OCI-LY7 (cell line): ENCODE measurements around the gene GLI3. TPM values are rescaled to one million over a fixed set of nuclear protein-coding genes. Genes with fewer than 3 reads are reported as not detected.

Source experiments
- BruUV-seq: library from RNA; stranded (reverse); fragments of 400-500 nt; replicated peaks from 2 replicates; lab custom pipeline; 2021; lab: Mats Ljungman, UMichigan
- CTCF ChIA-PET: fragments of 300-600 bp; sonication (Branson Sonifier 250); formaldehyde crosslinking; loops from one replicate; lab custom pipeline; 2022; ENCODE audit warnings: antibody characterized with exemption; ENCODE audit not compliant: unreplicated experiment; lab: Charles Lee
- POLR2A ChIA-PET: fragments of 300-600 bp; sonication (Branson Sonifier 250); formaldehyde crosslinking; loops from one replicate; lab custom pipeline; 2022; ENCODE audit warnings: antibody characterized with exemption; lab: Charles Lee
- DNase-seq: peaks from one replicate; pipeline ENCODE4 v3.0.0-alpha.2; 2015; ENCODE audit warnings: low spot score
- H2AFZ ChIP-seq: fragments of 200-600 bp; sonication (generic), shearing (Covaris generic); 2 replicates; pipeline ENCODE4 v1.6.1; 2014; ENCODE audit warnings: mild to moderate bottlenecking, antibody characterized with exemption, low read length, moderate library complexity
- H3K27ac ChIP-seq: fragments of 200-600 bp; sonication (generic); 2 replicates; pipeline ENCODE4 v1.5.1; 2014; ENCODE audit warnings: mixed run types, low read depth, mild to moderate bottlenecking, moderate library complexity, low read length, inconsistent platforms; ENCODE audit not compliant: poor library complexity, severe bottlenecking
- H3K36me3 ChIP-seq: fragments of 200-600 bp; sonication (generic); 2 replicates; pipeline ENCODE4 v1.6.1; 2014; ENCODE audit warnings: mild to moderate bottlenecking, antibody characterized with exemption, low read length, moderate library complexity, mixed read lengths; ENCODE audit not compliant: insufficient read depth
- H3K4me1 ChIP-seq: fragments of 200-600 bp; sonication (generic); 2 replicates; pipeline ENCODE4 v1.5.1; 2014; ENCODE audit warnings: mild to moderate bottlenecking, low read length; ENCODE audit not compliant: insufficient read depth, poor library complexity, severe bottlenecking
- H3K4me2 ChIP-seq: fragments of 200-600 bp; sonication (generic); 2 replicates; pipeline ENCODE4 v1.6.1; 2014; ENCODE audit warnings: mild to moderate bottlenecking, low read length
- H3K4me3 ChIP-seq: fragments of 200-600 bp; sonication (generic); 2 replicates; pipeline ENCODE4 v1.5.1; 2014; ENCODE audit warnings: mild to moderate bottlenecking, low read depth, low read length; ENCODE audit not compliant: poor library complexity, severe bottlenecking
- H3K79me2 ChIP-seq: fragments of 200-600 bp; sonication (generic); 2 replicates; pipeline ENCODE4 v1.6.1; 2016; ENCODE audit warnings: low read depth, mild to moderate bottlenecking, low read length, moderate library complexity, mixed read lengths; ENCODE audit not compliant: insufficient read depth
- H3K9me2 ChIP-seq: fragments of 200-600 bp; sonication (generic); 2 replicates; pipeline ENCODE4 v1.6.1; 2016; ENCODE audit warnings: mild to moderate bottlenecking, low read length, mixed read lengths; ENCODE audit not compliant: insufficient read depth
- H3K9me3 ChIP-seq: fragments of 200-600 bp; sonication (generic); 2 replicates; pipeline ENCODE4 v1.6.1; 2014; ENCODE audit warnings: mild to moderate bottlenecking, mixed run types, low read length, mixed read lengths
- H4K20me1 ChIP-seq: fragments of 200-600 bp; sonication (generic); 2 replicates; pipeline ENCODE4 v1.6.1; 2014; ENCODE audit warnings: mild to moderate bottlenecking, antibody characterized with exemption, low read length, moderate library complexity, mixed read lengths; ENCODE audit not compliant: insufficient read depth
- CTCF ChIP-seq: fragments of 200-600 bp; sonication (generic); conservative IDR thresholded peaks from 2 replicates; pipeline ENCODE4 v1.5.1; 2014; ENCODE audit warnings: mild to moderate bottlenecking, antibody characterized with exemption, low read length, moderate library complexity, mixed read lengths
- EZH2phosphoT487 ChIP-seq: fragments of 200-600 bp; sonication (generic); IDR thresholded peaks from 2 replicates; pipeline ENCODE4 v1.6.1; 2018; ENCODE audit warnings: low read depth, borderline replicate concordance, mild to moderate bottlenecking, mixed run types, antibody characterized with exemption, low read length, moderate library complexity, mixed read lengths
- intact Hi-C: fragments of 100-400 bp; cut with micrococcal nuclease; formaldehyde crosslinking; loops from one replicate; pipeline ENCODE4 v1.10.0; 2022; ENCODE audit not compliant: unreplicated experiment
- total RNA-seq, 2 experiments: library from RNA; depleted of rRNA in 1 of 2; stranded (reverse); fragments of >200 nt in 1 of 2; shearing (Covaris generic) in 1 of 2; gene quantifications; 2 replicates each; pipeline ENCODE4 v1.2.3, GENCODE V29; 2014 to 2022

Gene GLI3
- total RNA-seq, 2 experiments from 2014 or later = not detected

- DNase-seq = no peak
- no TSS peak for BruUV-seq
- TF ChIP-seq EZH2phosphoT487 (no peak), CTCF (no peak)
- H3K4me1 ChIP-seq = no peaks in the 10 kb centered on the region
- H3K4me2 ChIP-seq = no peak overlapping the region
- no peaks in the 10 kb centered on the region for H3K36me3 ChIP-seq
- ChIA-PET POLR2A (no interaction called here), CTCF (no interaction called here)
- intact Hi-C loops = no loop called here
- H4K20me1 ChIP-seq = no peaks in the 10 kb centered on the region
- H3K27ac ChIP-seq = no peak overlapping the region
- H3K9me2 ChIP-seq = no peaks in the 10 kb centered on the region
- no peak overlapping the region for H3K4me3 ChIP-seq
- H2AFZ ChIP-seq = no peak overlapping the region
- no peaks in the 10 kb centered on the region for H3K9me3 ChIP-seq
- H3K79me2 ChIP-seq = no peaks in the 10 kb centered on the region
Measured at GRCh38 chr7:42181566-42181965, 55.4 kb downstream of the GLI3 start.

- no peak for TF ChIP-seq EZH2phosphoT487
- no peak for TF ChIP-seq CTCF
- Histone ChIP-seq H3K9me3 (no peaks in the 10 kb centered on the region), H3K4me2 (no peak overlapping the region), H2AFZ (no peak overlapping the region), H3K4me3 (no peak overlapping the region), H3K9me2 (no peaks in the 10 kb centered on the region), H4K20me1 (no peaks in the 10 kb centered on the region), H3K4me1 (no peaks in the 10 kb centered on the region), H3K36me3 (no peaks in the 10 kb centered on the region), H3K27ac (no peak overlapping the region), H3K79me2 (no peaks in the 10 kb centered on the region)
- no peak for DNase-seq
- intact Hi-C loops = no loop called here
- BruUV-seq = no TSS peak
- ChIA-PET POLR2A (no interaction called here), CTCF (no interaction called here)
Measured at GRCh38 chr7:42180806-42181205, 56.2 kb downstream of the GLI3 start.

- intact Hi-C loops = no loop called here
Measured at GRCh38 chr7:42176724-42177101, 60.3 kb downstream of the GLI3 start.

More at GRCh38 chr7:42176724-42177101, 60.3 kb downstream of the GLI3 start:
- Histone ChIP-seq H3K27ac (no peak overlapping the region), H3K9me2 (no peaks in the 10 kb centered on the region), H3K4me3 (no peak overlapping the region), H3K4me1 (no peaks in the 10 kb centered on the region), H3K4me2 (no peak overlapping the region), H3K79me2 (no peaks in the 10 kb centered on the region), H2AFZ (no peak overlapping the region), H4K20me1 (no peaks in the 10 kb centered on the region), H3K36me3 (no peaks in the 10 kb centered on the region), H3K9me3 (no peaks in the 10 kb centered on the region)
- ChIA-PET CTCF (no interaction called here), POLR2A (no interaction called here)
- BruUV-seq = no TSS peak
- TF ChIP-seq EZH2phosphoT487 = no peak
- TF ChIP-seq CTCF = no peak
- no peak for DNase-seq
